ENCODE measurements around the gene DCPS.

The DCPS gene

DNA sequence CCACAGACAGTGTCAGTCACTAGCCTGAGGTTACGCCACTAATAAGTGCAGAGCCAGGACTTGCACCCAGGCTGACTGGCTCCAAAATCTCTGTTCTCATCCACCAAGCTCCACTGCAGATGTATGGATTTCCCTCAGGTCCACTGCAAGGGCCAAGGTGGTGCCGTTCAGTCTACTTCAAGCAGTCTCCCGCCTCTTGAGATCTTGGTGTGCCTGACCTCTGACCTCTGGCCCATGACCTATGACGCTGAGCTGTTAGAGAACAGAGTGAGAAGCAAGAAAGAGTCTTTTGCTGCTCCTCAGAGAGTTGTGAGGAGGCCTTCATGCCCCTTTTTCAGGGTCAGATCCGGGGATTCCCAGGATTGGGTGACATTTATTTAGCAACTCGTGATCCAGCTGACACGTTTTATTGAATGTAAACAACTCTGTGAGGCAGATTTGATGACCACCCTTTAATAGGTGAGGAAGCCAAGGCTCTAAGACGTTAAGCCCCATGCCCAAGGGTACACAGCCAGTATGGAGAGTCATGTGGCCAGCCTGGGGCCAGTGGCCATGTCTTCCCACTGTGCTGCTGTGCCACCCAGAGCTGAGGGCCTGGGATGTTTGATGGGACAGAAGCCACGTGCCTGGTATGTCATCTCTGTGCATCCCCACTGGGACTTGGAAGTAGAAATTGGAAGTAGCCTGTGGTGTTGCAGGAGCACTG, 25.2 kb downstream of the DCPS start:
- DNase-seq: no peak

DNA sequence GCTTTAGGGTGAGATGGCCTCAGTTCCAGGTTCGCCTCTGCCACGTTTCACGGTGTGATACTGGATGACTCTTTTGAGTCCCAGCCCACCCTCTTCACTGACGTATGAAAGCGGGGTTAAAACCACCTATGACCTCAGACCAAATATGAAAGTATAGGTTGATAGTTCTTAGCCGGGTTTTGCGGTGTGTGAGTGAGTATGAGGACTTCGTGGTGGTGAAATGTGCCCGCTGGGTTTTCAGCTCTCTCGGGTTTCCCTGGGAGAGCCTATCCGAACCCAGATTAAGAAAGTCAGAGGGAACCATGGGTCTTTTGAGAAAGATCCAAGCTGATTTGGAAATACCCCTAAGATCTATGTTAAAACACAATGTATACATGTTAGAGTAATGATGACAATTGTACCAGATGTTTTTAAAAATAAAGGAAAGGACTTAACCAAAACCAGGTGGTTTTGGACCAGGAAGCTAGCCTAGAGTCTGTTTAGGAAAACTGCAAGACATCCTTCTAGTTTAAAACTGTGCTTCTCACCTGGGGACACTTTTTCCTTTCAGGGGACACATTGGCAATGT, 25.9 kb downstream of the DCPS start:
- no peak for DNase-seq

DNA sequence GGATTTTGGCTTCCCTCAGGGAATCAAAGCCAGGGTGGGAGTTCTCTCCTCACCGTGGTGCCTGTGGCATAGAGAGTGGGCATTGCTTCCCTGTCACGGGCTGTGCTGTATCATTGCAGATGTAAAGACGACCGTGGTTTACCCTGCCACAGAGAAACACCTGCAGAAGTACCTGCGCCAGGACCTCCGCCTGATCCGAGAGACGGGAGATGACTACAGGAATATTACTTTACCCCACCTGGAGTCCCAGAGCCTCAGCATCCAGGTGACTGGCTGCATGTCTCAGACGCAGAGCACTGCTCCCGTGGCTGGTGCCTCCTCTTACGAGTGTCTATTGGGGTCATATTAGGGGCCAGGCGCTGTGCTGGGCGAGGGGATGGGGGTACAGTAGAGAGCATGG, 27.4 kb downstream of the DCPS start:
- no peak for DNase-seq

DNA sequence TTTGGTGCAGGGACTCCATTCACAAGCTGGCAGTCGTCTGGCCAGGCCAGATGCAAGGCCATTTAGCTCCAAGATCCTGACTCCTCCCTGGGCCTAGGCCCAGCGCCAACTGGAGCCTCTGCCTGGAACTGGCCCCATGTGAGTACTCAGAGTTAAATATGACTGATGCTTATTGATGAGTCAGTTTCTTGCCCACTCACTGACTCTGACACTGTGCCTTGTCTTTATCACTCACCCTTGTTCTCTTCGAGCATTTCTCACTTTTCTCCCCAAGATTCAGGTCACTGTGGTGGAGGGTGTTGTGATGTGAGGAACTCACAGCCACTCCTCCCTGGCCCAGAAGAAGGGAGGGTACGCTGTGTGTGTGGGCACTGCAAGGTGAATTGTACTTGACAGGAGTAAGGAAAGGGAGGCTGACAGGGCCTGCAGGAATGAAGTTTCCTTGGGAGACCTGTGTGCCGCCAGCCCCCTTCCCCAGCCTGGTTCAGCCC, 28.4 kb downstream of the DCPS start:
- DNase-seq: peak; percentile 83

DNA sequence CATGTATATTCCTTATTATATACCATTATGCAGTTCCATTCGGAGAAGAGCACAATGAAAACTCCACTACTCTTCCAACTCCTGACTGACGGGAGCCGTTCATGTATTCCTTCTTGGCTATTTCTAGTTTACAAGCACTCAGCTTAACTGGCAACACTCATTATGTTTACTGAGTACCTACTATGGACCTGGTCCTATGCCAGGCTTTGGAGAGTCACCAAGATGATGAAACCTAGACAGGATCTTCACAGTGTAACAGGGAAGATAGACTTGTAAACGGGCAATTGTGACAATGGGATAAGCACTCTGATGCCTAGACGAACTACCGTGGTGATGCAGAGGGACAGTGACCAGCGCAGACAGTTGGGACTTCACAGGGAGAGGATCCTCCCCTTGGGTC, 29.3 kb downstream of the DCPS start:
- DNase-seq: no peak

DNA sequence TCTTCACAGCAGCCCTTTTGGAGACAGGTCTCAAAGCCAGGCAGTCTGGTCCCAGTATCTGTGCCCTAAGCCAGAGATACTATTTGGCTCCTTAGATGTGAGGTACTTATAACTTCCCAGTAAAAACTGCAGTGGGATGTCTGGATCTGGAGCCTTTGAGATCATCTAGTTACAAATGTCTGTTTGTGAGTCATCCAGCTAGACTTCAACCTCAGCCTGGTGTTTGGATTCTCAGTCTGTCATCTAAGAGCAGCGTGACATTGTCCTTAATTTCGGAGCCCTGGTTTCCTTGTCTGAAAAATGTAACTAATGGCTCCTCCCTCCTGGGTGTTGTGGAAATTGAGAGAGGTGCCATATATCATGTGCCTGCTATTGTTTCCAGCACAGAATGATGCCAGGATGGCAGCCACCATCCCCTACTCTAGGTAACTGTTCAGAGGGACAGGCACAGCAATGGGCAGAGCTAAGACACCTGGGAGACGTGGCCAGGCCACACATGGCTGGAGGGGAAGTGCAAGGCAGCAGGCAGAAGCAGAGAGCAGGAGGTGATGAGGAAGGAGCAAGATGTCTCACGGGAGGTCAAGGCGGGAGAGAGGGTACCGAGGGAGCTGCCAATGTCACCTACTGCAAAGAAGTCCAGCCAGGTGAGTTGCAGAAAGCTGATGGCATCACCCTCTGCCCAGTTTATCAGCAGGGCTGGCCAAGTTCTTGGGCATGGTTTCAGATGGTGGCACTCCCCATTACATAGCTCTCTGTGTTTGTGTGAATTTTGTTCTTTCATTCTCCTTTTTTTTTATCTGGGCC, 31.0 kb downstream of the DCPS start:
- peak; percentile 63 for DNase-seq

DNA sequence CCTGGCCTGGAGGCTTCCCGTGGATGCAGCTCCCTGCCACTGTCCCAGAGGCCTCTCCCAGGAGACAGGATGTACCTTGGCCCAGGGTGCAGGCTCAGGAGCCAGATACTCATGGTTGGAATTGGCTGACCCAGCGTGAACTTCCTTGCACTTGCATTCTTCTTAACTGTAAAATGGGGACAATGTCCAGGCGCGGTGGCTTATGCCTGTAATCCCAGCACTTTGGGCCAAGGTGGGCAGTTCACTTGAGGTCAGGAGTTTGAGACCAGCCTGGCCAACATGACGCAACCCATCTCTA, 31.6 kb downstream of the DCPS start:
- DNase-seq: no peak

DNA sequence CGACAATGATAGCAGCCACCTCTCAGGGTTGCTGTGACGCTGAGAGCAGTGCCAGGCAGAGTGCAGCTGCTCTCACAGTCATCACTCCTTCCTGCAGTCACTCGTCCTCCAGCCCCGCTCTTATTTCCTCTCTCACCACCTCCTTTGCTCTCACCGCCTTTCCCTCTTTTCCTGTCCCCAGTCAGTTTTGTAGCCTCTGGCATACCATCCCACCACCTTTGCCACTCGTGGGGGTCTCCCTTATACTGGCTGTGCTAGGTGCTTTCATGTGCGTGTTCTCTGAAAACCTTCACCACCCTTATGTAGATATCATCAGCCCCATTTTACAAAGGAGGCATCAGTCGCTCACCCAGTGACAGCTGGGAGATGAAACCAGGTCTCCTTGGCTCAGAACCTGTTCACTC, 32.3 kb downstream of the DCPS start:
- DNase-seq: no peak

DNA sequence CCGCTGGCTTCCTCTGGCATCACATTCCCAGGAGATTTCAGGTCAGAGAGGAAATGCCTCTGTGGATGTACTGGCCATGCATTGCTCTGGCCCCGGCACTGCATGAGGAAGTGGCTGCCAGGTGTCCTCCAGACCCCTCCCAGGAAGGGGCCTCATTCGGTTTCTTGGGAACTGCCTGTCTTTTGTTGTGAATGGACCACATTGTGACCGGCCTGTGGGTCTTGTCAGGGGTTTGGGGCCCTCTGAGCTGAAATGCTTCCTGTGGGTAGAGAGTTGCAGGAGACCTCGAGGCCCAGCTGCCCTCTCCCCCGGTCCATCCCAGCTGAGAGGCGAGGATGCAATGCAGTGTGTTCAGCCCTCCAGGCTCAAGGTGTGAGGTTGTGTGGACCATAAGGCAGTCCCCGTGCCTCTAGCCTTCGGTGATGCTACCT, 32.8 kb downstream of the DCPS start:
- no peak for DNase-seq

DNA sequence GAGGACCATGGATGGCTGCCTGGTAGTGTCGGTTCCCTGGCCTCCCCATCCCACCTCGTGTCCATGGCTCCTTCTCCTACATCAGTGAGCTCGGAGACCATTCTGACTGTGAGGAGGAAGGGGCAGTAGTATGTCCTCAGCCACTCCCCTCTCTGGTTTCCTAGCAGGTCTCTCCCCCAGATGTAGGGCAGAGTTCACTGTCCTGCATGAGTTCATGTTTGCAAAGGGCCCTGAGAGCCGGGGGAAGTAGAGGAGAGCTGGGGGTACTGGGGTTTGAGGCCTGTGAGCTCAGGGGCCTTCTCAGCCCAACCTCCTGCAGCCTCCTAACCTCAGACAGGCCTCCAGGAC, 33.2 kb downstream of the DCPS start:
- DNase-seq: no peak

DNA sequence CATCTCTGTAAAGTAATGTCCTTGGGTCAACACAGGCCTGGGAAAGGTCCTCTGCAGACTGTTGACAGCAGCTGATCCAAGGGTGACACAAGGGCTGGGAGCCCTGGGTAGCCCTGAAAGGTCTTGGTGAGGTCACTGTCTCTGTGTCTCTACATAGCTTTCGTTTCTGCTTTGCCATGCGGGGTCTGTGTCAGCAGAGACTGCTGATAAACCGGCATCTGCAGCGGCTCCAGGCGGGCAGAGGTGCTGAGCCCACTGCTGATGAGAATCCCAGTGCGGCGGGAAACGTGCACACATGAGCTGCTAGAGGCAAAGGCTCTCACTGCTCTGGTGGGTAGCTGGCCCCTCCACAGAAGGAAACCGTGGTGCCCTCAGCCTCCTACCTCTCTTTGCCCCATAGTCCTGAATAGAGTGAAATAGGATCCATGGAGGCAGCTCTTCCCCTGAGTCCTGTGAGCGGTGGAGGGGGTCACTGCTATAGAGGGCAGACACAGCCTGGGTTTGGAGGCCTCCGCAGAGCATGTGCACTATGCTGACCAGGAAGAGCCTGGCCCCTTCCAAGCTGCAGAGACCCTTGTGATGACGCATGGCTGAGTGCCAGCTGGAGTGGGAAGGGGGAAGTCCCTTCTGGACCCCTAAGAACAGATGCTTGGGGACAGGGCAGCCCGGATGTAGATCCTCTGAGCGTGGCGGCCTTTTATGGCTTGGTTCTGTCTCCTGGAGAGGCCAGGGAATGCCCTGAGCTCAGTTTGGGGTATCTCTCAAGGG, 33.8 kb downstream of the DCPS start:
- DNase-seq: no peak

DNA sequence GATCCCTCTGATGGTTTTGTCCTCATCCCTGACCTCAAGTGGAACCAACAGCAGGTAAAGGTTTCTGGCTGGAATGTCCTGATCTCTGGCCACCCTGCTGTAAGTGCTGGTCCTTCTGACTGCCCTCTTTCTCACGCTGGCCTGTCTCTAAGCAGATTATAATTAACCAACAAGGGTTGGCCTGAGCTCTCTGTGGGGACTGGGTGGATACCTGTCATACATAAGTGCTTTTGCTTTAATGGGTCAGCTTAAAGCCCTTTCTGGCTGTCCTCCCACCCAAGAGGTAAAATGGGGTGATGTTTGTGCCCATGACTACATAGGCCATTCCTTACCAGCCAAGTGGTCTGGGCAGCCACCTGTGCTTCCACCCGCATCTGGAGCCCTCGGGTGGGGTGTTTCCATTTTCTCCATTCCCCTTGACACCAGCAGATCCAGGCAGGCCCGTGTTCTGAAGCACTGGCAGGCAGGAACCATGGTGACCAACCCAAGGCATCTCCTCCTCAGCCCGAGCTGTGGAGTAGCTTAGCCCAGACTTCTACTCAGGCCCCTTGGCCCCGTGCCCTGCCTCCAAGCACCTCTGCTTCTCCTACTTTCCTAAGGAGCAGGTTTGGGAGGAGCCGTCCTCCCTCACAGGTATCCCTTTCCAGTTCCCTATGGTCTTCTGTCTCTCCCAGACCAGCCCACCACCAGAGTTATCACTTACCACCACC, 34.6 kb downstream of the DCPS start:
- DNase-seq: no peak

DNA sequence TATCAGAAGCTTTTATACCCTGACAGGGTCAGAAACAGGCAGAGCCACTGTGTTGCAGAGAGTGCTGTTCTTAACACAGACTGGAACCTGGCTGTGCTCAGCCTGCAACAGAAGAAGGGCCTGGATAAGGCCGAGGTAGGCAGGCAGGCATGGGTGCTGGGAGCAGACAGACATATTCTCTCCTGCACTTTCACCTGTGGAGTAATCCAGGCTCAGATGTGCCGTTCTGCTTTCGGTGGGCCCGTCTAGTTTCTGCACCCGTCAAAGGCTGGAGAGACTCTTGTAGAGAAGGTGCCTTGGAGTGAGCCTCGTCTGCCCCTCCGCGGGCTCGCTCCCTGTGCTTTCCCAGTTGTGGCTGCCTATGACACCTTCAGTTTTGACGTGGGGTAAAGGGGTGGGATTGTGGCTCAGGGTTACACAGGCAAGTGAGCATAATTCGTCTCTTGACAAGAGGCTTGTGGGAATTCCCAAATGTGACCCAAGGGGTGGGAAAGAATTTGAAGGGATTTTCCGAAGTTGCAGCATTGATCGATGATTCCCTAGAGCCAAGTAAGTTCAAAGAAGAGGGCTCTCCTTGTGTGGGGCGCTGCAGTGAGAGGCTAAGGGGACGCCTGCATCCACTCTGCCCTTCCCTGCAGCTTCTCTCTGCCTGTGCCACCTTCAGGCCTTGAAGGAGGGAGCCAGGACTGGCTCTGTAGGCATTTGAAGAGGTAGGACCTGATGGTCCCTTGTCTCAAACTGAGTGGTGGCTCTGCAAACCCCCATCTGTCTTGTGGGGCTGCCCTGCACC, 35.4 kb downstream of the DCPS start:
- no peak for DNase-seq

DNA sequence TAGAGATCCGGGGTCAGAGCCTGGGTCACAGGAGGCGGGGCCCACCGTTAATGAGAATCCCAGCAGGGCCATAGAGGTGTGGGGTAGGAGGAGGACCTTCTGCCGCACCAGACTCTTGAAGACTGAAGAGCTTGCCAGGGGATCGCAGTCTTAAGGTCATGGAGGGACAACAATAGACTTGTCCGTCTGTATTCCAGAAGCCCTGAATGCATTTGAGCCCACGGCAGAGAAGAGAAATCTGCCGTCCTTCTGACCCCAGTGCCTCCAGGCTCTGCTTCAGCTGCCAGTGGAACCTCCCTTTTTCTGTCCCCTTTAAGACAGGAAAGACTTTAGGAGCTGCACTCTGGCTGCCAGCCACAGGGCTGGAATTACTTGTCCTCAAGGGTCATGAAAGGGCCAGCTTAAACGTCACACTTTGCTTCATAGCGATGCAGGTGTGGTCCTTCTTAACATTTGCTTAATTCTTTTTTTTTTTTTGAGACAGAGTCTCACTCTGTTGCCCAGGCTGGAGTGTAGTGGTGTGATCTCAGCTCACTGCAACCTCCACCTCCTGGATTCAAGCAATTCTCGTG, 36.1 kb downstream of the DCPS start:
- no peak for DNase-seq

DNA sequence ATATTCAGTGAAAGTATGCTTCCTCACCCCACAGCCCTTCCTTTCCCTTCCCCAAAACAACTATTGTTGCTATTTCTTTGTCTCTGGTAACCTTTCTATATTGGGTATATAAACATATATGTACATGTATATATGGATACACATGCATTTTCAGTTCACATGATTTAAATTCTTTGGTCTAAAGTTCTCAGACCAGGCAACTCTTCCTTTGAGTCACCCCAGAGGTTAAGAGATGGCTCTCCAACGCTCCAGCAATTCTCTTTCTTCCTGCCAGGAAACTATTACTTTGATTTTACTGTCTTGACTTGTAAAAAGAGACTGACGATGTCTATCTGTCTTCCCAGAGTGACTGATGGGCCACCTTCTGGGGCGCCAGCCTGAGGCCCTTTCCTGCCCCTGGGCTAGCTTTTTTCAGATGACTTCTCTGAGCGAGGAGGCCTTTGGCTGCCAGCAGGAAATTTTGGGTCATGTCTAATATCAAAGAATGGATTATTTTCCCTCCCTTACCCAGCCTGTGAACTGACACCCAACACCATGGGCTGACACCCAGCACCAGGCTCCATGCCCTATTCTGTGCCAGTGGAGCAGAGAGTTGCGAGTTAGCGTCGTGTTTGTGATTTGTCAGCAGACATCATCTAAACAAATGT, 37.2 kb downstream of the DCPS start:
- no peak for DNase-seq

DNA sequence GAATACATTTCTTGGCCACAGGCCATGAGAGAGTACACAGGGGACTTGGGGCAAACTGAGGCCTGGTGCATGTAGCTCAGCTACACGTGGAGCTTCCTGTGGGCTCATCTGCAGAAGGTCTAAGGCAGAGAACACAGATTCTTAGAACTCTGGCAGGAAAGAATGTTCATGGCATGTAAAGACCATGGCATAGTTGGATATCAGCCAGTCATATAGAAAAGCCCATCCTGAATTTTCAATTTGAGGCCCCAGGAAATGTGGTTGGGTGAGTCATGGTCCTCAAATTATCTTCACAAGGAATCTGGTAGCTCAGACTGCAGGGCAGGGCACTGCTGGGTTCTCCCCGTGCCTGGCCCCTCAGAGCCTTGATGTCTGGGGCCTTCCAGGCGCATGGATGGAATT, 37.9 kb downstream of the DCPS start:
- DNase-seq: peak; percentile 97

DNA sequence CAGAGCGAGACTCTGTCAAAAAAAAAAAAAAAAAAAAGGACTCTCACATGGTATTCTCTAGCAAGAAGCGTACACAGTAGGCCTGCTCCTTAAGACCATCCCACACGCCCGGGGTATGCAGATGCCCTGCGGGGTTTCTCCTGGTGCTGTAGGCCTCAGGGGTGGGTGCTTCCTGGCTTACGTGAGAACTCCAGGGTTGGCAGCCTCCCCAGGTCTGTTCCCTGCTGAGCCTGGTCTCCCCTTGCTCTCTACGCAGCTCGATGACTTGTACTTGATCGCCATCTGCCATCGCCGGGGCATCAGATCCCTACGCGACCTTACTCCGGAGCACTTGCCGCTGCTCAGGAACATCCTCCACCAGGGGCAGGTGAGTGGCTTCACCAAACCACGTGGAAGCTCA, 39.2 kb downstream of the DCPS start:
- DNase-seq: no peak

DNA sequence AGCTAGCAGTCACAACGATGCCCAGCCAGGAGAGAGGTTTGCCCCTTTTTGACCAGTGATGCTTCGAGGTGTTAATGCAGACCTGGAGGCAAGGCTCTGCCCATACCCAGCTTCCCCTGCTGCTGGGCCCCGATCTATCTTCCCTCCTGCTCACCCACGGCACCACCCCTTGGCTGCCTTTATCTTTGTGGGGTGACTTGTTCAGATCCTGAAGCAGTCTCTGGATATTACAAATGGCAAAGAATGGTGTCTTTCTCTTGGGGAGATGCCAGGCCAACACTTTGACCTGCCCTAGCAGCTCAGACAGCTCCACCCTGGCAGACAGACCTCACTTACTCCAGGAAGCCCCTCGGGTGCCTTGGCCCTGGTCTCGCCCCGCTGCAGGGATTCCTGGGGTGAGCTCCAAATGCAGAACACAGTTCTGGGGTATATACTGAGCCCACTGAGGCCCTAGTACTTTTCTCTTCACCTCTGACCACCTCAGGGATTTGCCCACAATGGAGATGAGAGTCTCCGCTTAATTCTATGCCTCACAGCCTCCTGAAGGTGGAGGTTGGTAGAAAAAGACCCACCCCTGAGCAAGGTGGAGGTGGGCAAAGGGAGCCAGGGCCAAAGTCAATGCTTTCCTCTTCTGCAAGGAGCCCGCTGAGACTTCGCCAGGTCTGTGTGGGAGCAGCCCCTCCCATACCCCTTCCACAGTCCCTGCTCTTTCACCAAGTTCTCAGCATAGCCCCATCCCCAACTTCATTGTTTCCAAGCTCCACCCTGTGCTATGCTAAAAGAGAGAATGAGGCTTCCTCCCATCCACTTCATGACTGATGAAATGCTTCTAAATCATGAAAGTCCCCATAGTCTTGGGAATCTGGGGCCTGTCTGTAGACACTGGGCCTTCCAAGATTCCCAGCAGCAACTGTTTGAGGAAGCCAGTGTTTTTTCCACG, 40.6 kb downstream of the DCPS start:
- no peak for DNase-seq

DNA sequence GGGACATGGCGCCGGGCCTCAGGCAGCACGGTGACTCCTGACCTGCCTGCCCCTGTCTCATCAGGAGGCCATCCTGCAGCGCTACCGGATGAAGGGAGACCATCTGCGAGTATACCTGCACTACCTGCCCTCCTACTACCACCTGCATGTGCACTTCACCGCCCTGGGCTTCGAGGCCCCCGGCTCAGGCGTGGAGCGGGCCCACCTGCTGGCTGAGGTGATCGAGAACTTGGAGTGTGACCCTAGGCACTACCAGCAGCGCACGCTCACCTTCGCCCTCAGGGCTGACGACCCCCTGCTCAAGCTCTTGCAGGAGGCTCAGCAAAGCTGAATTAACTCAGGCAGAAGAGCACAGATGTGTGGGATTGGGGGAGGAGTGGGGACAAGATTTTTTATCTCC, 41.4 kb downstream of the DCPS start:
- DNase-seq: no peak
